ENCODE results near the gene GGACT. TPM values are rescaled to one million over a fixed set of nuclear protein-coding genes. Genes with fewer than 3 reads are reported as not detected.

Gene GGACT
- total and polyA plus RNA-seq, 2 experiments from 2014 or later, result 0.24 to 1.0 TPM

DNA sequence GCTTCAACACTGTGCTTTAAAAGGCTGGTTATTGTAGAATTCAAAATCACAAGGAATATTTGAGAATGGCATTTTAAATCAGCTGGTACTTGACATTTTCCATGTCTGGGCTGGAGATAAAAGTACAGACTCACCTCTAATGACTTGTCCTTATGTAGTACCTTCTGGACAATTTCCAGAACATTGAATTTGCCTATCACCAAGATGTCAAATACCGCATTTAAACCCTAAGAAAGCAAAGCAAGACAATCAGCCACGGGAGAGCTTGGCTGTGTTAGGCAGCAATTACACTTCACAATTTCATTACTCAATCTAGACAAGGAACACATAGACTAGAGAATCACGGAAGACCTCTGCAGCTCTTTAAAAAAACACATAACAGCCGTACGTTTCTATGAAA is 49.2 kb upstream of the GGACT start:
- peaks cover 28% of the 10 kb centered on the region for H3K36me3 ChIP-seq (ENCODE audit: insufficient read depth)
- H3K4me1 Mint-ChIP-seq, result no peaks in the 10 kb centered on the region
- TF ChIP-seq REST (IDR thresholded peaks at IDR 0.05; ENCODE audit: unreplicated experiment) (no peak), ZNF114 (CRISPR knock-in tag; IDR thresholded peaks at IDR 0.05) (no peak), STAT1 (IDR thresholded peaks at IDR 0.05; ENCODE audit: unreplicated experiment) (no peak), ZNF462 (CRISPR knock-in tag; IDR thresholded peaks at IDR 0.05) (no peak), JUNB (IDR thresholded peaks at IDR 0.05; ENCODE audit: unreplicated experiment) (no peak), CTCF (conservative IDR thresholded peaks at IDR 0.05; ENCODE audit: low read depth in 2 of 2) (no peak), ZNF331 (CRISPR knock-in tag; IDR thresholded peaks at IDR 0.05; ENCODE audit: low read depth) (no peak), POLR2AphosphoS5 (IDR thresholded peaks at IDR 0.05; ENCODE audit: low read depth) (no peak), CREB1 (CRISPR knock-in tag; IDR thresholded peaks at IDR 0.05; ENCODE audit: low read depth) (no peak), EZH2phosphoT487 (IDR thresholded peaks at IDR 0.05; ENCODE audit: unreplicated experiment) (no peak), EZH2 (IDR thresholded peaks at IDR 0.05; ENCODE audit: low read depth, unreplicated experiment) (no peak), NANOG (IDR thresholded peaks at IDR 0.05; ENCODE audit: borderline replicate concordance) (no peak)
- TF ChIP-seq, protein P1, sequence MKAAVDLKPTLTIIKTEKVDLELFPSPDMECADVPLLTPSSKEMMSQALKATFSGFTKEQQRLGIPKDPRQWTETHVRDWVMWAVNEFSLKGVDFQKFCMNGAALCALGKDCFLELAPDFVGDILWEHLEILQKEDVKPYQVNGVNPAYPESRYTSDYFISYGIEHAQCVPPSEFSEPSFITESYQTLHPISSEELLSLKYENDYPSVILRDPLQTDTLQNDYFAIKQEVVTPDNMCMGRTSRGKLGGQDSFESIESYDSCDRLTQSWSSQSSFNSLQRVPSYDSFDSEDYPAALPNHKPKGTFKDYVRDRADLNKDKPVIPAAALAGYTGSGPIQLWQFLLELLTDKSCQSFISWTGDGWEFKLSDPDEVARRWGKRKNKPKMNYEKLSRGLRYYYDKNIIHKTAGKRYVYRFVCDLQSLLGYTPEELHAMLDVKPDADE (IDR thresholded peaks at IDR 0.05), result no peak
- no peaks in the 10 kb centered on the region for H3K79me2 ChIP-seq (replicated peaks; ENCODE audit: insufficient read depth)
- H3K36me3 Mint-ChIP-seq (ENCODE audit: low read depth), result peaks cover 71% of the 10 kb centered on the region
- H2AFZ ChIP-seq, result no peak overlapping the region
- no peaks in the 10 kb centered on the region for H3K27me3 ChIP-seq (ENCODE audit: insufficient read depth)
- H3K27ac Mint-ChIP-seq, result no peak overlapping the region
- no peak overlapping the region for H3K4me3 ChIP-seq
- no peak overlapping the region for H3K4me2 ChIP-seq
- no peaks in the 10 kb centered on the region for H3K9me3 Mint-ChIP-seq
- no peak overlapping the region for H3K4me3 Mint-ChIP-seq
- H3K4me1 ChIP-seq (ENCODE audit: insufficient read depth), result no peaks in the 10 kb centered on the region
- no peaks in the 10 kb centered on the region for H3K9me2 ChIP-seq (ENCODE audit: insufficient read depth)
- DNase-seq (ENCODE audit: low spot score), result no peak
- no peaks in the 10 kb centered on the region; the same call in 1 of the 2 replicates for H4K20me1 ChIP-seq (replicated peaks; ENCODE audit: insufficient read depth)
- H3K27ac ChIP-seq (ENCODE audit: low read depth), result no peak overlapping the region
- ATAC-seq, result no peak
- peaks cover 2% of the 10 kb centered on the region for H3K27me3 Mint-ChIP-seq (ENCODE audit: insufficient read depth, low read depth, poor library complexity)
- 0 out of 2 replicates have a peak, but pooled peaks cover 8% of the 10 kb centered on the region for H3F3A ChIP-seq (replicated peaks; ENCODE audit: low read depth)

All from GM23338 (cell line).